Loucy (cell line): ENCODE measurements around the gene MIPEP.
"Not testable (repeated sequence)": the region's sequence is repeated elsewhere in the genome, so short reads cannot be mapped to it uniquely, and the experiment has no call there.

ENCODE experiments used
- EZH2phosphoT487 ChIP-seq: fragments of 200-600 bp; IDR thresholded peaks from 2 replicates; pipeline ENCODE4 v1.6.1; 2018; ENCODE audit warnings: antibody characterized with exemption, mild to moderate bottlenecking, moderate library complexity, borderline replicate concordance
- TF ChIP-seq, protein P1 (sequence below): fragments of 200-600 bp; sonication (generic); conservative IDR thresholded peaks from 2 replicates; pipeline ENCODE4 v1.5.1; 2014; ENCODE audit warnings: mild to moderate bottlenecking, antibody characterized with exemption, low read length

- TF ChIP-seq, protein P1, sequence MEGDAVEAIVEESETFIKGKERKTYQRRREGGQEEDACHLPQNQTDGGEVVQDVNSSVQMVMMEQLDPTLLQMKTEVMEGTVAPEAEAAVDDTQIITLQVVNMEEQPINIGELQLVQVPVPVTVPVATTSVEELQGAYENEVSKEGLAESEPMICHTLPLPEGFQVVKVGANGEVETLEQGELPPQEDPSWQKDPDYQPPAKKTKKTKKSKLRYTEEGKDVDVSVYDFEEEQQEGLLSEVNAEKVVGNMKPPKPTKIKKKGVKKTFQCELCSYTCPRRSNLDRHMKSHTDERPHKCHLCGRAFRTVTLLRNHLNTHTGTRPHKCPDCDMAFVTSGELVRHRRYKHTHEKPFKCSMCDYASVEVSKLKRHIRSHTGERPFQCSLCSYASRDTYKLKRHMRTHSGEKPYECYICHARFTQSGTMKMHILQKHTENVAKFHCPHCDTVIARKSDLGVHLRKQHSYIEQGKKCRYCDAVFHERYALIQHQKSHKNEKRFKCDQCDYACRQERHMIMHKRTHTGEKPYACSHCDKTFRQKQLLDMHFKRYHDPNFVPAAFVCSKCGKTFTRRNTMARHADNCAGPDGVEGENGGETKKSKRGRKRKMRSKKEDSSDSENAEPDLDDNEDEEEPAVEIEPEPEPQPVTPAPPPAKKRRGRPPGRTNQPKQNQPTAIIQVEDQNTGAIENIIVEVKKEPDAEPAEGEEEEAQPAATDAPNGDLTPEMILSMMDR = not testable (repeated sequence)
- TF ChIP-seq EZH2phosphoT487 = not testable (repeated sequence)
Observed at GRCh38 chr13:23761760-23762159, 127.4 kb downstream of the MIPEP start.
